ENCODE data around the gene ZBTB20. TPM values are rescaled to one million over a fixed set of nuclear protein-coding genes. Genes with fewer than 3 reads are reported as not detected.

The ZBTB20 gene
- total and polyA plus RNA-seq, 4 donors, result 0.74 to 77.1 (median 27.9) TPM

DNA sequence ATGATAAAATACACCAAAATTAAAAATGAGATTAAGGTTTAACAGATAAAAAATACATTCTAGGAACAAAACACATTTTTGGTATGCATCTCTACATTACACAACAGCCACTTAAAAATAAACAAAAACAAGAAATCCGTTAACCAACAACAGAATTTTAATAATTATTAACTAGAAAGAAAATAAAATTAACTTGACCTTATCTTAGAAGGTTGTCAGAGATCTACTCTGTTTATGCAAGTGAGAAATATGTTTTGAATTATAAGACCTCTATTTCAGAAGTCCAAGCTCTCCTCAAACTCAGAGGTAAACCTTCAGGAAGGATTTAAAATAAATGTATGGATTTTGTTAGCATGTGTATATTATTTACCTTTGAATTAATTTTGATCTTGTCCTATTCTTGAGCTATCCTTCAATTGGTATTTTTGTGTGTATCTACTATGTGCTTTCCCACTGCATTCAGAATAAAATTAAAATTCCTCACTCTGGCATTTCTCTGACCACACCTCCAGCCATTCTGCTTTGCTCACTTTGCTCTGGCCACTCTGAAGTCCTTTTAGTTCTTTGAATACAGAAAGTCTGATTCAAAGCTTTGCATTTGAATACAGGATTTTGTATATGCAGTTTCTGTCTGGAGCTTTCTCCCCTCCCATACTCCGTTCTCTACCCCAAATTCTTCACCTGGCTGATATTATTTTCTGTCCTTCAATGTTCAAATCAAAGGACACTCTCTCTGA is 352.0 kb downstream of the ZBTB20 start:
- ATAC-seq (ENCODE audit: insufficient read depth, low FRiP score) (no peak), DNase-seq (no peak)
- Histone ChIP-seq H3K9ac (ENCODE audit: insufficient read depth in 1 of 2, low read length in 2 of 2) (no peak overlapping the region), H3K4me1 (ENCODE audit: control insufficient read depth in 5 of 5, insufficient read depth in 5 of 5, low read length in 5 of 5) (peaks cover 0 to 11% (median 0%) of the 10 kb centered on the region in 5 donors), H3K9me3 (ENCODE audit: control insufficient read depth in 4 of 4, insufficient read depth in 3 of 4, low read length in 3 of 4) (no peaks in the 10 kb centered on the region), H3K27ac (ENCODE audit: low read depth in 1 of 2, low read length in 1 of 2) (no peak overlapping the region), H3K36me3 (ENCODE audit: control insufficient read depth in 4 of 4, insufficient read depth in 4 of 4, low read length in 4 of 4) (peaks cover 0 to 4% (median 1%) of the 10 kb centered on the region in 4 donors), H3K27me3 (ENCODE audit: control insufficient read depth in 3 of 3, insufficient read depth in 3 of 3, low read length in 2 of 3) (no peaks in the 10 kb centered on the region), H3K4me3 (no peak overlapping the region)
- no peak for TF ChIP-seq CTCF (IDR thresholded peaks at IDR 0.05; ENCODE audit: control extremely low read depth, extremely low read depth)
- 89 to 91% methylated on average over 2 of the region's 2 CpGs for WGBS, 2 donors

DNA sequence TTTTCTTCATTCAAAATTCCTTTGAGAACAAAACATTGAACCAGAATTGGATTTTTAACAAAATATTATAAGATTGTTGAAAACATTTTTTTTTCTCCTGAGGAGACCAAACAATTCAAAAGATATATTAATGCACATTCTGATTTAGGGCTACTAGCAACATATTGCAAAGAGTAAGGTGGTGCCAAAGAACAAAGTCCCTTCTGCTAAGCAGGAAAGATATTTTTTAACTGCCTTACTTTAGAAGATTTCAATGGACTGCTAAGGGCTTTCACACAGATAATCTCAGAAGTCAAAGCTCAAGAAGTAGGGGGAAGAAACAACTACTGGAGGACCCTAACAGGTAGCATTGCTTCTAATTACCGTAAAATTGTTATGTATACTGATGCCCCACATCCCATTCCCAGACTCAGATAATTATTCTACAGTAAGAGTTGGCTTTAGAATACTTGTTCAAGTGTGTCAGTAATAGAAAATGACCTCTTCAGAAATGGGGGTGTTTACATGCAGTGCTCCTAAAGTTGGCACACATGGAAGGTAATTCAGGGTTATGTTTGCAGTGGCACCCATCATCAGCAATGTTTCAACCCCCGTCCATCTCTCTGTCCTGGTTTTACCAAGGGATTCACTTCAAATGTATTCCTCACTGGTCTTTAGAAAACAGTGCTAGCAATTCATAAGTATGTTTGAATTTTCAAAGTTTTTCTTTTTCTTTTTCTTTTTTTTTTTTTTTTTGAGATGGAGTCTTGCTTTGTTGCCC is 354.7 kb downstream of the ZBTB20 start:
- DNase-seq (no peak), ATAC-seq (ENCODE audit: insufficient read depth, low FRiP score) (no peak)
- Histone ChIP-seq H3K9ac (ENCODE audit: insufficient read depth in 1 of 2, low read length in 2 of 2) (no peak overlapping the region), H3K4me1 (ENCODE audit: control insufficient read depth in 5 of 5, insufficient read depth in 5 of 5, low read length in 5 of 5) (peaks cover 0 to 11% (median 0%) of the 10 kb centered on the region in 5 donors), H3K9me3 (ENCODE audit: control insufficient read depth in 4 of 4, insufficient read depth in 3 of 4, low read length in 3 of 4) (no peaks in the 10 kb centered on the region), H3K4me3 (no peak overlapping the region), H3K36me3 (ENCODE audit: control insufficient read depth in 4 of 4, insufficient read depth in 4 of 4, low read length in 4 of 4) (no peaks in the 10 kb centered on the region), H3K27me3 (ENCODE audit: control insufficient read depth in 3 of 3, insufficient read depth in 3 of 3, low read length in 2 of 3) (no peaks in the 10 kb centered on the region), H3K27ac (ENCODE audit: low read depth in 1 of 2, low read length in 1 of 2) (no peak overlapping the region)
- TF ChIP-seq CTCF (IDR thresholded peaks at IDR 0.05; ENCODE audit: control extremely low read depth, extremely low read depth), result no peak
- 97% methylated on average over 2 of the region's 2 CpGs for WGBS, 2 donors

GRCh38 chr3:114790752-114791151 is 356.3 kb downstream of the ZBTB20 start:
- H3K9me3 ChIP-seq (ENCODE audit: control insufficient read depth in 4 of 4, insufficient read depth in 3 of 4, low read length in 3 of 4), result no peaks in the 10 kb centered on the region
- no peaks in the 10 kb centered on the region for H3K27me3 ChIP-seq (ENCODE audit: control insufficient read depth in 3 of 3, insufficient read depth in 3 of 3, low read length in 2 of 3)
- DNase-seq (no peak), ATAC-seq (ENCODE audit: insufficient read depth, low FRiP score) (no peak)
- peaks cover 0 to 11% (median 0%) of the 10 kb centered on the region in 5 donors for H3K4me1 ChIP-seq (ENCODE audit: control insufficient read depth in 5 of 5, insufficient read depth in 5 of 5, low read length in 5 of 5)
- H3K36me3 ChIP-seq (ENCODE audit: control insufficient read depth in 4 of 4, insufficient read depth in 4 of 4, low read length in 4 of 4), result no peaks in the 10 kb centered on the region
- H3K4me3 ChIP-seq, result no peak overlapping the region
- H3K9ac ChIP-seq (ENCODE audit: insufficient read depth in 1 of 2, low read length in 2 of 2), result no peak overlapping the region
- TF ChIP-seq CTCF (IDR thresholded peaks at IDR 0.05; ENCODE audit: control extremely low read depth, extremely low read depth), result no peak
- H3K27ac ChIP-seq (ENCODE audit: low read depth in 1 of 2, low read length in 1 of 2), result no peak overlapping the region
